HepG2 (cell line): ENCODE measurements around the gene FAAP100. TPM values are rescaled to one million over a fixed set of nuclear protein-coding genes. Genes with fewer than 3 reads are reported as not detected.

ENCODE experiments used
- ARNTL ChIP-seq: sonication (generic); formaldehyde crosslinking; IDR thresholded peaks from 2 replicates; pipeline ENCODE4 v1.4.0; 2020; ENCODE audit warnings: mild to moderate bottlenecking, missing genetic modification reagents
- ATAD3A ChIP-seq: sonication (generic); formaldehyde crosslinking; IDR thresholded peaks from 2 replicates; pipeline ENCODE4 v1.4.0; 2020; ENCODE audit warnings: missing genetic modification reagents
- FOXA3 ChIP-seq: IDR thresholded peaks from 2 replicates; pipeline ENCODE4 v1.6.1; 2016; ENCODE audit warnings: missing genetic modification reagents, missing compliant biosample characterization
- HNRNPH1 ChIP-seq: fragments of 200-400 bp; formaldehyde crosslinking; optimal IDR thresholded peaks from 2 replicates; pipeline ENCODE3; 2017; ENCODE audit warnings: mild to moderate bottlenecking, low read depth, low read length
- HOXA5 ChIP-seq: sonication (generic); formaldehyde crosslinking; IDR thresholded peaks from 2 replicates; pipeline ENCODE4 v1.4.0; 2020; ENCODE audit warnings: missing genetic modification reagents
- MEIS1 ChIP-seq: sonication (generic); formaldehyde crosslinking; IDR thresholded peaks from 2 replicates; pipeline ENCODE4 v1.9.0; 2021; ENCODE audit warnings: mild to moderate bottlenecking, missing genetic modification reagents, moderate library complexity, borderline replicate concordance
- NFE2L1 ChIP-seq: sonication (generic); formaldehyde crosslinking; IDR thresholded peaks from 2 replicates; pipeline ENCODE4 v1.4.0; 2020; ENCODE audit warnings: missing genetic modification reagents, mild to moderate bottlenecking, borderline replicate concordance
- PHF20 ChIP-seq: sonication (generic); formaldehyde crosslinking; IDR thresholded peaks from 2 replicates; pipeline ENCODE4 v1.5.0; 2020; ENCODE audit warnings: mild to moderate bottlenecking, missing genetic modification reagents
- PHF21A ChIP-seq: sonication (generic); formaldehyde crosslinking; IDR thresholded peaks from 2 replicates; pipeline ENCODE4 v1.5.0; 2020; ENCODE audit warnings: mild to moderate bottlenecking, missing genetic modification reagents
- RFX1 ChIP-seq: fragments of 450-650 bp; IDR thresholded peaks from 2 replicates; pipeline ENCODE4 v1.6.1; 2017
- SMC3 ChIP-seq: IDR thresholded peaks from 2 replicates; pipeline ENCODE4 v1.6.1; 2011; ENCODE audit warnings: low read length, improper control_type of control experiment
- TCF7L2 ChIP-seq: IDR thresholded peaks from 2 replicates; pipeline ENCODE4 v1.6.1; 2011; ENCODE audit warnings: mild to moderate bottlenecking, low read depth, low read length, moderate library complexity
- ZBTB1 ChIP-seq: sonication (generic); formaldehyde crosslinking; IDR thresholded peaks from 2 replicates; pipeline ENCODE4 v1.4.0; 2020; ENCODE audit warnings: missing genetic modification reagents, borderline replicate concordance
- ZNF232 ChIP-seq: sonication (generic); formaldehyde crosslinking; IDR thresholded peaks from 2 replicates; pipeline ENCODE4 v1.4.0; 2020; ENCODE audit warnings: missing genetic modification reagents, borderline replicate concordance
- ZNF235 ChIP-seq: sonication (generic); formaldehyde crosslinking; IDR thresholded peaks from 2 replicates; pipeline ENCODE4 v1.8.1; 2023; ENCODE audit warnings: mild to moderate bottlenecking, missing genetic modification reagents, borderline replicate concordance
- ZNF558 ChIP-seq: sonication (generic); formaldehyde crosslinking; IDR thresholded peaks from 2 replicates; pipeline ENCODE4 v1.9.0; 2022; ENCODE audit warnings: mild to moderate bottlenecking, missing genetic modification reagents, borderline replicate concordance
- ZNF709 ChIP-seq: sonication (generic); formaldehyde crosslinking; IDR thresholded peaks from 2 replicates; pipeline ENCODE4 v1.5.0; 2020; ENCODE audit warnings: mild to moderate bottlenecking, missing genetic modification reagents
- polyA plus RNA-seq, 8 experiments: library from polyadenylated mRNA; depleted of rRNA in 3 of 8; stranded (reverse) in 7 of 8; unstranded in 1 of 8; fragments of >200 nt; fragmentation: Illumina TruSeq in 4 of 8; extraction: Trizol in 4 of 8; gene quantifications; 2 replicates each; pipeline versions ENCODE4 v1.2.1 to v1.2.3, GENCODE V29; 2011 to 2016; ENCODE audit warnings: low read depth in 4 of 8, missing spikeins in 1 of 8, mixed read lengths in 1 of 8; ENCODE audit not compliant: insufficient read depth in 1 of 8
- total RNA-seq, 5 experiments: library from RNA; depleted of rRNA; stranded (reverse); fragments of >200 nt; fragmentation: Illumina TruSeq; extraction: Trizol; gene quantifications; 2 replicates each; pipeline ENCODE4 v1.2.3, GENCODE V29; 2016; ENCODE audit warnings: low read depth in 1 of 5
- TF ChIP-seq, protein P1 (sequence below): sonication (generic); formaldehyde crosslinking; IDR thresholded peaks from 2 replicates; pipeline ENCODE4 v1.5.1; 2020; ENCODE audit warnings: missing genetic modification reagents, mild to moderate bottlenecking, borderline replicate concordance
- TF ChIP-seq, protein P2 (sequence below): IDR thresholded peaks from 2 replicates; pipeline ENCODE4 v1.4.0; 2020; ENCODE audit warnings: mild to moderate bottlenecking, missing genetic modification reagents
- TF ChIP-seq, protein P3 (sequence below): sonication (generic); formaldehyde crosslinking; IDR thresholded peaks from 2 replicates; pipeline ENCODE4 v1.5.0; 2020; ENCODE audit warnings: mild to moderate bottlenecking, missing genetic modification reagents
- TF ChIP-seq, protein P4 (sequence below): sonication (generic); formaldehyde crosslinking; conservative IDR thresholded peaks from 2 replicates; pipeline ENCODE4 v1.5.0; 2020; ENCODE audit warnings: missing genetic modification reagents

Gene FAAP100
- total and polyA plus RNA-seq, 2 of the 13 experiments (the other 11 are each of a cell fraction or from before 2014, with no cell fraction given): 7.6 to 20.8 TPM

DNA sequence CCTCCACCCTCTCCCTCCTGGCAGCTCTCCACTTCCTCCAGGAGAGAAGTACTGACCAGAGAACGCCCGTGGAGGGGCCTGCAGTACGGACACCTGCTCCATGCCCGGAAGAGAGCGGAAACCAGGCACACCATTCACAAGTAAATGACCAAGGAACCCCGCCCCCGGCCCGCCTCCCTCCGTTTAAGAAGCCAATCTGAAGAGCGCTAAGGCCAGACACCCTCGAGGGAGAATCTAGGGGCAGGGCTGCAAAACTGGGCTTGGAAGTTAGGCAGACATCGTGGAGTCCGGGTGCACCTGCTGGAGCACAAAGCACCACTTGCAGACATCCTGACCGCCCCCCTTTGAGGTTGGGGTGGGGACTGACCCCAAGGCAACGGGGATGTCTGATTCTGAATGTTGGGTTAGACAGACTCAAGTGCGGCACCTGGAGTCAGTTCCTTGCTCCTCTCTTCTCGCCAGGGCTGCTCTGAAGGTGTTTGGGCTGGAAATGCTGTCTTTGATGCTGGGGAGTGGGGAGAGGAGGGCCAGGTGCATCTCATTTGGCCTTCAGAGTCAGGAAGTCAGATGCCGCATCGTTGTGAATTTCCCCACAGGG is 964 bp upstream of the FAAP100 start (continued):
- TF ChIP-seq, protein P1, sequence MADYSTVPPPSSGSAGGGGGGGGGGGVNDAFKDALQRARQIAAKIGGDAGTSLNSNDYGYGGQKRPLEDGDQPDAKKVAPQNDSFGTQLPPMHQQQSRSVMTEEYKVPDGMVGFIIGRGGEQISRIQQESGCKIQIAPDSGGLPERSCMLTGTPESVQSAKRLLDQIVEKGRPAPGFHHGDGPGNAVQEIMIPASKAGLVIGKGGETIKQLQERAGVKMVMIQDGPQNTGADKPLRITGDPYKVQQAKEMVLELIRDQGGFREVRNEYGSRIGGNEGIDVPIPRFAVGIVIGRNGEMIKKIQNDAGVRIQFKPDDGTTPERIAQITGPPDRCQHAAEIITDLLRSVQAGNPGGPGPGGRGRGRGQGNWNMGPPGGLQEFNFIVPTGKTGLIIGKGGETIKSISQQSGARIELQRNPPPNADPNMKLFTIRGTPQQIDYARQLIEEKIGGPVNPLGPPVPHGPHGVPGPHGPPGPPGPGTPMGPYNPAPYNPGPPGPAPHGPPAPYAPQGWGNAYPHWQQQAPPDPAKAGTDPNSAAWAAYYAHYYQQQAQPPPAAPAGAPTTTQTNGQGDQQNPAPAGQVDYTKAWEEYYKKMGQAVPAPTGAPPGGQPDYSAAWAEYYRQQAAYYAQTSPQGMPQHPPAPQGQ: no peak
- TF ChIP-seq ZBTB1 (CRISPR knock-in tag) (no peak), ARNTL (CRISPR knock-in tag) (no peak), PHF21A (no peak), PHF20 (CRISPR knock-in tag) (no peak), ZNF558 (CRISPR knock-in tag) (no peak), ZNF709 (CRISPR knock-in tag) (no peak), HNRNPH1 (no peak), RFX1 (no peak), HOXA5 (no peak), TCF7L2 (no peak), FOXA3 (CRISPR knock-in tag) (no peak), ATAD3A (no peak), ZNF232 (no peak), SMC3 (no peak), ZNF235 (CRISPR knock-in tag) (no peak), MEIS1 (no peak; the same call in 1 of the 2 replicates), NFE2L1 (CRISPR knock-in tag) (no peak)
- TF ChIP-seq, protein P2, sequence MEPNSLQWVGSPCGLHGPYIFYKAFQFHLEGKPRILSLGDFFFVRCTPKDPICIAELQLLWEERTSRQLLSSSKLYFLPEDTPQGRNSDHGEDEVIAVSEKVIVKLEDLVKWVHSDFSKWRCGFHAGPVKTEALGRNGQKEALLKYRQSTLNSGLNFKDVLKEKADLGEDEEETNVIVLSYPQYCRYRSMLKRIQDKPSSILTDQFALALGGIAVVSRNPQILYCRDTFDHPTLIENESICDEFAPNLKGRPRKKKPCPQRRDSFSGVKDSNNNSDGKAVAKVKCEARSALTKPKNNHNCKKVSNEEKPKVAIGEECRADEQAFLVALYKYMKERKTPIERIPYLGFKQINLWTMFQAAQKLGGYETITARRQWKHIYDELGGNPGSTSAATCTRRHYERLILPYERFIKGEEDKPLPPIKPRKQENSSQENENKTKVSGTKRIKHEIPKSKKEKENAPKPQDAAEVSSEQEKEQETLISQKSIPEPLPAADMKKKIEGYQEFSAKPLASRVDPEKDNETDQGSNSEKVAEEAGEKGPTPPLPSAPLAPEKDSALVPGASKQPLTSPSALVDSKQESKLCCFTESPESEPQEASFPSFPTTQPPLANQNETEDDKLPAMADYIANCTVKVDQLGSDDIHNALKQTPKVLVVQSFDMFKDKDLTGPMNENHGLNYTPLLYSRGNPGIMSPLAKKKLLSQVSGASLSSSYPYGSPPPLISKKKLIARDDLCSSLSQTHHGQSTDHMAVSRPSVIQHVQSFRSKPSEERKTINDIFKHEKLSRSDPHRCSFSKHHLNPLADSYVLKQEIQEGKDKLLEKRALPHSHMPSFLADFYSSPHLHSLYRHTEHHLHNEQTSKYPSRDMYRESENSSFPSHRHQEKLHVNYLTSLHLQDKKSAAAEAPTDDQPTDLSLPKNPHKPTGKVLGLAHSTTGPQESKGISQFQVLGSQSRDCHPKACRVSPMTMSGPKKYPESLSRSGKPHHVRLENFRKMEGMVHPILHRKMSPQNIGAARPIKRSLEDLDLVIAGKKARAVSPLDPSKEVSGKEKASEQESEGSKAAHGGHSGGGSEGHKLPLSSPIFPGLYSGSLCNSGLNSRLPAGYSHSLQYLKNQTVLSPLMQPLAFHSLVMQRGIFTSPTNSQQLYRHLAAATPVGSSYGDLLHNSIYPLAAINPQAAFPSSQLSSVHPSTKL: no peak
- TF ChIP-seq, protein P3, sequence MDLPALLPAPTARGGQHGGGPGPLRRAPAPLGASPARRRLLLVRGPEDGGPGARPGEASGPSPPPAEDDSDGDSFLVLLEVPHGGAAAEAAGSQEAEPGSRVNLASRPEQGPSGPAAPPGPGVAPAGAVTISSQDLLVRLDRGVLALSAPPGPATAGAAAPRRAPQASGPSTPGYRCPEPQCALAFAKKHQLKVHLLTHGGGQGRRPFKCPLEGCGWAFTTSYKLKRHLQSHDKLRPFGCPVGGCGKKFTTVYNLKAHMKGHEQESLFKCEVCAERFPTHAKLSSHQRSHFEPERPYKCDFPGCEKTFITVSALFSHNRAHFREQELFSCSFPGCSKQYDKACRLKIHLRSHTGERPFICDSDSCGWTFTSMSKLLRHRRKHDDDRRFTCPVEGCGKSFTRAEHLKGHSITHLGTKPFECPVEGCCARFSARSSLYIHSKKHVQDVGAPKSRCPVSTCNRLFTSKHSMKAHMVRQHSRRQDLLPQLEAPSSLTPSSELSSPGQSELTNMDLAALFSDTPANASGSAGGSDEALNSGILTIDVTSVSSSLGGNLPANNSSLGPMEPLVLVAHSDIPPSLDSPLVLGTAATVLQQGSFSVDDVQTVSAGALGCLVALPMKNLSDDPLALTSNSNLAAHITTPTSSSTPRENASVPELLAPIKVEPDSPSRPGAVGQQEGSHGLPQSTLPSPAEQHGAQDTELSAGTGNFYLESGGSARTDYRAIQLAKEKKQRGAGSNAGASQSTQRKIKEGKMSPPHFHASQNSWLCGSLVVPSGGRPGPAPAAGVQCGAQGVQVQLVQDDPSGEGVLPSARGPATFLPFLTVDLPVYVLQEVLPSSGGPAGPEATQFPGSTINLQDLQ: no peak
- TF ChIP-seq, protein P4, sequence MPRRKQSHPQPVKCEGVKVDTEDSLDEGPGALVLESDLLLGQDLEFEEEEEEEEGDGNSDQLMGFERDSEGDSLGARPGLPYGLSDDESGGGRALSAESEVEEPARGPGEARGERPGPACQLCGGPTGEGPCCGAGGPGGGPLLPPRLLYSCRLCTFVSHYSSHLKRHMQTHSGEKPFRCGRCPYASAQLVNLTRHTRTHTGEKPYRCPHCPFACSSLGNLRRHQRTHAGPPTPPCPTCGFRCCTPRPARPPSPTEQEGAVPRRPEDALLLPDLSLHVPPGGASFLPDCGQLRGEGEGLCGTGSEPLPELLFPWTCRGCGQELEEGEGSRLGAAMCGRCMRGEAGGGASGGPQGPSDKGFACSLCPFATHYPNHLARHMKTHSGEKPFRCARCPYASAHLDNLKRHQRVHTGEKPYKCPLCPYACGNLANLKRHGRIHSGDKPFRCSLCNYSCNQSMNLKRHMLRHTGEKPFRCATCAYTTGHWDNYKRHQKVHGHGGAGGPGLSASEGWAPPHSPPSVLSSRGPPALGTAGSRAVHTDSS (CRISPR knock-in tag): no peak
